IMR-90 (cell line): Measurements from ENCODE around the gene ETV7. TPM values are rescaled to one million over a fixed set of nuclear protein-coding genes. Genes with fewer than 3 reads are reported as not detected.

ENCODE experiments used
- ATAC-seq: fragments of 200-7000 bp; cut with Tn5 transposase; 2 replicates; pipeline ENCODE4 v1.9.1; 2020; ENCODE audit warnings: low read depth, mild to moderate bottlenecking, moderate library complexity
- BruUV-seq: library from RNA; stranded (reverse); fragments of 400-500 nt; replicated peaks from 2 replicates; lab custom pipeline; 2021; lab: Mats Ljungman, UMichigan
- CTCF ChIA-PET: fragments of 300-600 bp; formaldehyde crosslinking; extraction: SDS; loops from one replicate; lab custom pipeline; 2021; ENCODE audit warnings: antibody characterized with exemption; lab: Yijun Ruan, JAX
- POLR2A ChIA-PET: fragments of 300-600 bp; sonication (Branson Sonifier 250); formaldehyde crosslinking; loops from one replicate; lab custom pipeline; 2022; ENCODE audit warnings: antibody characterized with exemption; ENCODE audit not compliant: unreplicated experiment; lab: Charles Lee
- DNase-seq: peaks from one replicate; pipeline ENCODE4 v3.0.0; 2013
- H2AFZ ChIP-seq: replicated peaks from 2 replicates; pipeline ENCODE3; 2013; ENCODE audit warnings: low read length, mild to moderate bottlenecking; ENCODE audit not compliant: poor library complexity
- H2AK5ac ChIP-seq: 2 replicates; pipeline ENCODE4 v1.6.1; 2013; ENCODE audit warnings: low read depth, low read length, inconsistent platforms
- H2AK9ac ChIP-seq: replicated peaks from 2 replicates; pipeline ENCODE3; 2013; ENCODE audit warnings: mild to moderate bottlenecking, low read depth, low read length, moderate library complexity; ENCODE audit not compliant: poor library complexity
- H2BK120ac ChIP-seq: 2 replicates; pipeline ENCODE4 v1.6.1; 2013; ENCODE audit warnings: low read depth, low read length, inconsistent platforms
- H2BK15ac ChIP-seq: 3 replicates; pipeline ENCODE4 v1.6.1; 2013; ENCODE audit warnings: low read depth, low read length, inconsistent platforms
- H2BK20ac ChIP-seq: 2 replicates; pipeline ENCODE4 v1.6.1; 2013; ENCODE audit warnings: low read depth, mild to moderate bottlenecking, inconsistent platforms, low read length, moderate library complexity
- H2BK5ac ChIP-seq: 2 replicates; pipeline ENCODE4 v1.6.1; 2013; ENCODE audit warnings: mild to moderate bottlenecking, low read depth, low read length, inconsistent platforms; ENCODE audit not compliant: poor library complexity, severe bottlenecking
- H3K14ac ChIP-seq: replicated peaks from 2 replicates; pipeline ENCODE4 v1.6.1; 2013; ENCODE audit warnings: low read depth, low read length, inconsistent platforms
- H3K18ac ChIP-seq: 2 replicates; pipeline ENCODE4 v1.6.1; 2013; ENCODE audit warnings: low read depth, low read length, control low read depth
- H3K23ac ChIP-seq: 2 replicates; pipeline ENCODE4 v1.6.1; 2013; ENCODE audit warnings: low read depth, low read length, inconsistent platforms
- H3K27ac ChIP-seq: 2 replicates; pipeline ENCODE4 v1.5.1; 2013; ENCODE audit warnings: mild to moderate bottlenecking, control low read depth, low read length; ENCODE audit not compliant: insufficient read depth
- H3K27me3 ChIP-seq: 2 replicates; pipeline ENCODE4 v1.6.1; 2013; ENCODE audit warnings: low read length; ENCODE audit not compliant: control insufficient read depth, insufficient read depth
- H3K36me3 ChIP-seq: 2 replicates; pipeline ENCODE4 v1.6.1; 2013; ENCODE audit warnings: low read length, mixed read lengths; ENCODE audit not compliant: control insufficient read depth, insufficient read depth
- H3K4ac ChIP-seq: 2 replicates; pipeline ENCODE4 v1.6.1; 2013; ENCODE audit warnings: low read depth, low read length, inconsistent platforms
- H3K4me1 ChIP-seq: 2 replicates; pipeline ENCODE4 v1.6.1; 2013; ENCODE audit warnings: low read length, mixed read lengths; ENCODE audit not compliant: control insufficient read depth, insufficient read depth
- H3K4me2 ChIP-seq: 2 replicates; pipeline ENCODE4 v1.6.1; 2013; ENCODE audit warnings: low read depth, mild to moderate bottlenecking, control low read depth, low read length, moderate library complexity
- H3K4me3 ChIP-seq: 2 replicates; pipeline ENCODE4 v1.5.1; 2013; ENCODE audit warnings: low read depth, mild to moderate bottlenecking, control low read depth, low read length, moderate library complexity; ENCODE audit not compliant: insufficient read depth
- H3K56ac ChIP-seq: 2 replicates; pipeline ENCODE4 v1.6.1; 2013; ENCODE audit warnings: low read length, inconsistent platforms; ENCODE audit not compliant: insufficient read depth; ENCODE audit errors: extremely low read depth
- H3K79me1 ChIP-seq, 2 experiments: 2 replicates each; pipeline ENCODE4 v1.6.1; 2013; ENCODE audit warnings: low read length in 2 of 2, inconsistent platforms in 1 of 2, low read depth in 1 of 2
- H3K9ac ChIP-seq: 2 replicates; pipeline ENCODE4 v1.6.1; 2013; ENCODE audit warnings: low read depth, low read length, control low read depth
- H3K9me1 ChIP-seq: 2 replicates; pipeline ENCODE4 v1.6.1; 2013; ENCODE audit warnings: low read length, inconsistent platforms; ENCODE audit not compliant: insufficient read depth
- H3K9me3 ChIP-seq: 2 replicates; pipeline ENCODE4 v1.6.1; 2013; ENCODE audit warnings: low read length; ENCODE audit not compliant: control insufficient read depth, insufficient read depth
- H4K20me1 ChIP-seq: 2 replicates; pipeline ENCODE4 v1.6.1; 2013; ENCODE audit warnings: low read length, inconsistent platforms; ENCODE audit not compliant: insufficient read depth
- H4K5ac ChIP-seq: 2 replicates; pipeline ENCODE4 v1.6.1; 2013; ENCODE audit warnings: mild to moderate bottlenecking, low read depth, low read length, control low read depth
- H4K8ac ChIP-seq, 2 experiments: 2 replicates each; pipeline ENCODE4 v1.6.1; 2013; ENCODE audit warnings: low read depth in 2 of 2, low read length in 2 of 2, control low read depth in 1 of 2, inconsistent platforms in 1 of 2
- H4K91ac ChIP-seq: 2 replicates; pipeline ENCODE4 v1.6.1; 2013; ENCODE audit warnings: low read depth, low read length, inconsistent platforms; ENCODE audit not compliant: insufficient read depth
- CEBPB ChIP-seq: IDR thresholded peaks from 2 replicates; pipeline ENCODE4 v1.6.1; 2012; ENCODE audit warnings: low read depth, low read length, improper control_type of control experiment
- CTCF ChIP-seq: conservative IDR thresholded peaks from 2 replicates; pipeline ENCODE4 v1.5.1; 2012; ENCODE audit warnings: mild to moderate bottlenecking, low read depth, low read length, improper control_type of control experiment
- FOS ChIP-seq: fragments of 150-350 bp; IDR thresholded peaks from 2 replicates; pipeline ENCODE4 v1.6.1; 2016; ENCODE audit warnings: low read depth, low read length
- MAFK ChIP-seq: IDR thresholded peaks from 2 replicates; pipeline ENCODE4 v1.6.1; 2012; ENCODE audit warnings: low read depth, low read length, improper control_type of control experiment
- MAZ ChIP-seq: IDR thresholded peaks from 2 replicates; pipeline ENCODE4 v1.6.1; 2012; ENCODE audit warnings: low read depth, mild to moderate bottlenecking, low read length, improper control_type of control experiment, moderate library complexity, borderline replicate concordance
- MXI1 ChIP-seq: IDR thresholded peaks from 2 replicates; pipeline ENCODE4 v1.6.1; 2012; ENCODE audit warnings: low read depth, mild to moderate bottlenecking, low read length, moderate library complexity, borderline replicate concordance
- NFE2L2 ChIP-seq: fragments of 150-350 bp; IDR thresholded peaks from 2 replicates; pipeline ENCODE4 v1.6.1; 2016; ENCODE audit warnings: low read depth, mild to moderate bottlenecking, low read length
- RAD21 ChIP-seq: IDR thresholded peaks from 2 replicates; pipeline ENCODE4 v1.6.1; 2012; ENCODE audit warnings: low read length, improper control_type of control experiment
- RFX5 ChIP-seq: IDR thresholded peaks from 2 replicates; pipeline ENCODE4 v1.8.0; 2012; ENCODE audit warnings: low read depth, mild to moderate bottlenecking, low read length, moderate library complexity
- SMC3 ChIP-seq: fragments of 150-350 bp; IDR thresholded peaks from 2 replicates; pipeline ENCODE4 v1.6.1; 2016; ENCODE audit warnings: low read depth, mild to moderate bottlenecking, antibody characterized with exemption, low read length, moderate library complexity
- USF2 ChIP-seq: fragments of 150-350 bp; IDR thresholded peaks from 2 replicates; pipeline ENCODE4 v1.6.1; 2017; ENCODE audit warnings: mild to moderate bottlenecking, antibody characterized with exemption, low read length, low read depth
- WGBS, 2 experiments: methylation state at CpG; one replicate each; pipeline versions ENCODE4 v1.1.5 to v1.1.7; 2013; ENCODE audit warnings: missing lambda C conversion rate in 2 of 2; ENCODE audit not compliant: insufficient read length in 1 of 2; ENCODE audit errors: extremely low coverage in 2 of 2; 5-methylcytosine and 5-hydroxymethylcytosine counted together
- dilution Hi-C: fragments of 300-500 bp; cut with HindIII; formaldehyde crosslinking; loops from one replicate; pipeline ENCODE4 v1.14.3; 2018; ENCODE audit warnings: low sequenced_read_pairs; ENCODE audit not compliant: unreplicated experiment
- in situ Hi-C: fragments of 300-500 bp; cut with MboI; formaldehyde crosslinking; loops from 3 replicates; pipeline ENCODE4 v1.14.3; 2019; ENCODE audit warnings: low sequenced_read_pairs, inconsistent platforms, mixed read lengths
- intact Hi-C: fragments of 100-400 bp; cut with micrococcal nuclease; formaldehyde crosslinking; loops from 2 replicates; pipeline ENCODE4 v1.10.0; 2022
- polyA plus RNA-seq, 3 experiments: library from polyadenylated mRNA; depleted of rRNA; stranded (reverse); fragments of >200 nt; gene quantifications; 2 replicates each; pipeline ENCODE4 v1.2.3, GENCODE V29; 2012; ENCODE audit warnings: low replicate concordance in 1 of 3
- total RNA-seq: library from RNA; depleted of rRNA; stranded (reverse); fragments of >200 nt; gene quantifications from 2 replicates; pipeline ENCODE4 v1.2.3, GENCODE V29; 2012

The ETV7 gene
- total and polyA plus RNA-seq, 2 of the 4 experiments (the other 2 are of a cell fraction), result 0.17 to 0.18 TPM

- peak; percentile 100 for ATAC-seq
- peaks cover 2% of the 10 kb centered on the region; the same call in 1 of the 2 replicates for H3K9me1 ChIP-seq
- ChIA-PET CTCF (interaction anchor here (0.5 to 1.3 kb wide), 9 partner anchors 10 to 221 kb away, joined by 3 to 22 read pairs (median 3); no protein-coding TSS in a partner anchor), POLR2A (no interaction called here)
- peak overlapping the region; percentile 92 for H2AFZ ChIP-seq
- WGBS, 2 experiments, result 30% methylated on average over 9 of the region's 36 CpGs; no CpG with 5 or more reads in 1 of the 2 experiments
- no peaks in the 10 kb centered on the region for H3K79me1 ChIP-seq
- no peak overlapping the region for H3K23ac ChIP-seq
- no peak overlapping the region for H2BK120ac ChIP-seq
- no peak overlapping the region for H4K91ac ChIP-seq
- no peak overlapping the region for H3K27ac ChIP-seq
- H2BK15ac ChIP-seq, result no peak overlapping the region
- H4K20me1 ChIP-seq, result no peaks in the 10 kb centered on the region
- H3K4me3 ChIP-seq, result no peak overlapping the region
- H3K9ac ChIP-seq, result no peak overlapping the region
- in situ Hi-C loops, result no loop called here
- H3K56ac ChIP-seq, result no peak overlapping the region
- H4K8ac ChIP-seq, result no peak overlapping the region
- no peaks in the 10 kb centered on the region for H3K4me1 ChIP-seq
- peaks cover 50% of the 10 kb centered on the region for H3K27me3 ChIP-seq
- no peak overlapping the region for H3K18ac ChIP-seq
- no peak overlapping the region for H2BK20ac ChIP-seq
- H4K5ac ChIP-seq, result no peak overlapping the region
- no peak overlapping the region for H3K14ac ChIP-seq
- H3K4me2 ChIP-seq, result peak overlapping the region; percentile 71
- TF ChIP-seq USF2, result no peak
- no peak for TF ChIP-seq FOS
- TF ChIP-seq MAZ, result no peak
- TF ChIP-seq MXI1, result no peak
- peak; percentile 85 for TF ChIP-seq SMC3
- no peak for TF ChIP-seq MAFK
- TF ChIP-seq NFE2L2, result no peak
- TF ChIP-seq RAD21, result peak; percentile 75
- TF ChIP-seq CEBPB, result no peak
- TF ChIP-seq CTCF, result peak; percentile 94
- no peak for TF ChIP-seq RFX5
- H2BK5ac ChIP-seq, result no peak overlapping the region
- H3K36me3 ChIP-seq, result no peaks in the 10 kb centered on the region
- H3K4ac ChIP-seq, result no peak overlapping the region
- H3K9me3 ChIP-seq, result no peaks in the 10 kb centered on the region
- no peak overlapping the region for H2AK5ac ChIP-seq
- H2AK9ac ChIP-seq, result peak overlapping the region; percentile 9
- intact Hi-C loops, result loop anchor here (1.0 kb wide), 1 partner anchor 19 kb away; no protein-coding TSS in a partner anchor
- dilution Hi-C loops, result no loop called here
- peak; percentile 59 for DNase-seq
- BruUV-seq, result no TSS peak
These were observed 46.6 kb downstream of the ETV7 start for GRCh38 chr6:36340618-36341454.
